GM21381 (cell line): Measurements from ENCODE around the gene PSMG1.

Experiments
- ATAC-seq: cut with Tn5 transposase; IDR thresholded peaks from one replicate; pipeline ENCODE4 v1.9.1; 2021; ENCODE audit warnings: mild to moderate bottlenecking, moderate library complexity; ENCODE audit not compliant: unreplicated experiment

PSMG1 gene

DNA sequence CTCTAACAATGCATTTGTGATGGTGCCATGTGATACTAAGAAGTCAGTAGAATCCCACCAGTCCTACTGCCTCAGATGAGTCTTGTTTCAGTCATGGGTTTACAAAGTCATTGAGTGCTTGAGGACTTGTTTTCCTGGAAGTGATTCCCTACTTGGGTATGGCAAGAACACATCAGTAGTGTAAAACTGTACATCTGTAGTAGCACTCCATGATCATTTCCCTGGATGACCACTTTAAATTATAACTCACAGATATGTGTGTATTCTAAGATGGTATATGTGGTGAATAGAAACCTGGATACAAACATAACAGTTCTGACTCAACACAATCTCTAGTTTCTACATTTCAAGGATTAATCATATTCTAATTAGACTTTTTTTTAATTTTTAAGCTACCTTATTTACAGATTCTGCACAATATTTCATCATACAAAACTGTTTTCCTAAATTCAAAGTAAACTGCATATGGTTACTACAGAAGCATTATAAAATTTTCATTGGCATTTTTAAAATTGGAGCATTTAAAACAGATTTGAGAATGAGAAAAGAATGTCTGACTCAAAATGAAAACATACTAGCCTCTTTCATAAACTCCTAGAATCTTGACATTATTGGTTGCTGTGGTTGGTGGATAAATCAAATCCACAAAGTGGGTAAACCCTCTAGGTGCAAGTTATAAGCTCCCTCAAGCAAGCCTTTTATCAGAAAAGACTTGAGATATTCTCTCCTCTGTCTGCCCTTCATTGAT, 6.8 kb upstream of the PSMG1 start:
- no peak for ATAC-seq

DNA sequence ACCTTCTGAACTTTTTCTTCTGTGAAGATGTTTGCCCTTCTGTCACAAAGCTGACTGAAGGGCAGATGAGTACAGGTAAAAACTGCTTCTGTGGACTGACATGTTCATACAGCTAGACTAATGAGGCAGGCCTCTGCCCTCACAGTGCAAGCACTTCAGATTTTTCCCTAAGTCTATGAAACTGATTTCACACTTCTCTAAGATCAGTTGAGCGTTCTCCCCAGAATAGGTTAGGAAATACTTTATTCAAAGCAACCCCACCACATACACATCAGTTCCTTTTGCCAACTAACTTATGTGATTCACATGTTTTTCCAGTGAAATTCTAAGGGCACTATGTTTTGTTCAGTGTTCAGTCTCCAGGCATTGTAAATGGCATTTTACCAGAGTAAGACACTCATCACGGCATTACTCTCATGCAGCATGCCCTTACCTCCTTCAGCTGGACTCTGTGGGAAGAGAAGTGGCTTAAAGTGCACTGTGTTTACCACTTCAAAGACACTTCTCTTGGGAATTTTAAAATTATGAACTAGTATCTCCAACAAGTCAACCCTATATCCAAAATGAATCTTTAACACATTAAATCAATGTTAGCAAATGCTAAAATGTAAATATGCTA, 5.4 kb upstream of the PSMG1 start:
- ATAC-seq, result no peak

DNA sequence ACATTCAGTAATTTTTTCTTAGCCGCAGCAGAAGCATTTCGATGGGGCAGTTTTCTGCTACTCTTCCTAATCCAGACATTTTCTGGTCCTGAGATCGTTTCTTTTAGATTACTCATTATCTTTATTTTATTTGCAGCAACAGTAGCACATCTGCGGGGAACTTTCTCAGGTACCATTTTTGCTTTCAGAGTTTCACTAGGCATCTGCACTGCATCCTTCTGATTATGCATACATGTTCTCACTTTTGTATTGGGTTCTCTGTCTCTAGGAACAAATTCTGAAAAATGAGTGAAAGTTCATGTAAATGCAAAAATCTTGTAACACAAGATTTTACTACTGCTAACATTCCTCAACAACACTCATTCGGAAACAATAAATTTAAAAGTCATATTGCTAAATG, 3.9 kb upstream of the PSMG1 start:
- no peak for ATAC-seq

DNA sequence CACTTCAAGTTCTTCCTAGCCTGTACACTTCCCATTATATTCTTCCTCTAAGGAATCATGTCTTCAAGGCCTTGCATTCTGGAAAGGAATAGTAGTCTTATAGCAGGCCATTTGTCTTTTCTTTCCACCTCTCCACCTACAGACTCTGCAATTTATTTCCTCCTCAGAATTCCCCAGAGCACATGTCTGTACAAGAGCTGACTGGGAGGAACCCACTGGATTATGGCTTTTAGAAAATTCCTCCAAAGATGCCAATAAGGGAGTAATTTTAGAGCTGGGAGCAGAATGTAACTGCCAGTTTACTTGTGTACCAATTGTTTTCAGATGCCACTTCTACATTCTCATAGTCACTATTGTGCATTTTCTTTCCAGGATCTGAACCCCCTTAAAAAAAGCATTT, 3.4 kb upstream of the PSMG1 start:
- ATAC-seq, result no peak

DNA sequence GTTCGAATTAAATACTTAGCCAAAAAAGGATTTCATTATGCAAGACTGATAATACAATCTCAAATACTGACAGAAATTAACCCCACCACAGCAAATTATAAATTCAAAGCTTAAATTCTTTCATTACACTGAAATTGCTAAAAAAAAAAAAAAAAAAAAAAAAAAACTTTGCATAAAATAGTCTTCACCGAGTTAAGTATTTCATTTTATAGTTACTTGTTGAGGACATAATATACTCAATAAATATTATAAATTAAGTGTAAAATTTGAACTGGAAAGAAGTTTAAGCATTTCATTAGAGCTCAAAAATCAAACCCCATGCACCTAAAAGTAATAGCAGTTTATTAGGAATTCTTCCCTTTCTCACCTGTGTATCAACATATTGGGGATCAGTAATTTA, 1.9 kb upstream of the PSMG1 start:
- no peak for ATAC-seq

DNA sequence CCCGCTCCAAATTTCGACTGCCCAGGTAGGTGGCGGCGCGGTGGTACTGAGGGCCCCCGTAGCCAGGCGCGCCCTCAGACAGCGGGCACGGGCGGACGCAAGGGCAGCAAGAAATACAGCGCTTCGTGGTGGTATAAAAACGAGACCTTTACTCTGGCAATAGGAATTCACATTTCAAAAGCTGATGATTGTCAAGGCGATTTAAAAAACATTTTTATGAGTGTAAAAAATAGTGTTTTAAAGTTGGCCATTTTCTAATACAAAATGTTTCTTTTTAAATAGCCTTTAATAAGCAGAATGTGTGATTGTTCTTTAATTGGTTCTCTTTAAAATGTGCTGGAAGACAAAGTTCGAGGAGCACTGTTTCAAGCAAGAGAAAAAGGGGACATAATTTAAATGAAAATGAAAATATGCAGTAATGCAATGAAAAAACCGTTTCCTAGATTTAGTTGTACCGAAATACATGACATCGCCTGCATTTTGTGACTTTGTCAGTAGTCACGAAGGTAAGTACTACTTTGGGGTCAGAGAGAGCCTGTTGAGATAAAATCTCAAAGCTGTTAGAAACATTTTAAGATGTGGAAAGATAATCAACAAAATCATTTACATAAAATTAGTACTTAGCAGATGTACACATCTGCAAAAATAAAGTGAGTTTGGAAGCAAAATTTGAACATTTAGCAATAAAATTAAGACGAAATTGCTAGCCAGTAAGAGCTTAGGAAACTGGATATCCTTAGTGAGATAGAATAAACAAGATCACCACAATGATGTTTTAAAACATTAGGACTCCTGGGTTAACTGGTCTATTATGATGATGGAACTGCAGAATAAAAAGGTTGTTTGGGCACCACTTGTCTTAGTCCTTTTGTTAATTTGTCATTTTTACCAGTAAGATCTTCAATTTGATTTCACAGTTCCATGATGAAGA, 1.1 kb upstream of the PSMG1 start:
- ATAC-seq, result no peak

DNA sequence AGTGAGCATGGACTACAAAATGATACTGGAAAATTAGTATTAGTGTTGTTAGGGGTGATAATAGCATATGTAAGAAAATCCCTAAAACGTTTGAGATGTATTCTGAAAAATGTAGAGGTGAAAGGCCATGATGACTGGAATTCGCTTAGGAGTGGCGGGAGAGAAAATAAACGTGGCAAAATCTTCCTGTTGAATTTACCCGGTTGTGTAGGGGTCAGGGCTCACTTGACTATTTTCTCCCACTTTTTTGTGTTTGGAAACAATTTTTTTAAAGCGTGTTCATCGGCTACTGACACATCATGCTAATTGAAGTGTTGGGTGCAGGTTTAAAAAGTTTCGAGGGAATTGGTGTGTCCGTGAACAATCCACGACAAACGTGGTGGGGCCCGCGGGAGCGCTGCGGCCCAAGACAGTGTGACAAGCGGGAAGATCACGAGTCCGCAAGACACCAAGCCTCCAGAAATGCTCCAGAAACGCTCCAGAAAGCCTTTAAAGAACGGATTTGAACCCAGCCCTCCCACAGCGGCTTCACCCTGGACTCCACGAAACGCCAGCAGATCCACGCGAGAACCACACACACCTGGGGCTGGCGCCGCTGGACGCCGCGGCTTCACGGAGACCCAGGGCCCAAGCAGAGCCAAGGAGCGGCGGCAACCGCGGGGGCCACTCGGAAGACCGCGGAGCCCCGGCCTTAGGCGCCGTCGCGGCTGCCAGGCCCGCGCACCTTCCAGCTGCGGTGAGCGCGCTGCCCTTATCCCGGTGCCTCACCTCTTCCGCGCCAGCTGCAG, 573 bp downstream of the PSMG1 start:
- peak; percentile 2 for ATAC-seq

DNA sequence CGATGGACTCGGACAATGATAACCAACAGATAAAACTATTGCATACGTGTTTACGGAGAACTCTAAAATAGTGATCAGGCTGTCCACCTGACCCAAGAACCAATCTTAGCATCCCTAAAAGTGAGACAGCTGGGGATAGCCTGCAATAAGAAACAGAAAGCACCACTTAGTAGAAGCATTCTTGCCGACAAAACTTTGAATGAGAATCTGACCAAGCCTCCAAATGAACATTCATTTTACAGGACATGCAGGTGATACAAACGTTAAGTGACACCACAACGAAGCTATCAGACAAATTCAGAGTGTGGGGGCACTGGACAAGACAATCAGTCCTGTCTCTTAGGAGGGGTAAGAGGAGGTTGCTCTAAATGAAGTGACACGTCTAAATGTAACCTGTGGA, 1.2 kb downstream of the PSMG1 start:
- no peak for ATAC-seq

DNA sequence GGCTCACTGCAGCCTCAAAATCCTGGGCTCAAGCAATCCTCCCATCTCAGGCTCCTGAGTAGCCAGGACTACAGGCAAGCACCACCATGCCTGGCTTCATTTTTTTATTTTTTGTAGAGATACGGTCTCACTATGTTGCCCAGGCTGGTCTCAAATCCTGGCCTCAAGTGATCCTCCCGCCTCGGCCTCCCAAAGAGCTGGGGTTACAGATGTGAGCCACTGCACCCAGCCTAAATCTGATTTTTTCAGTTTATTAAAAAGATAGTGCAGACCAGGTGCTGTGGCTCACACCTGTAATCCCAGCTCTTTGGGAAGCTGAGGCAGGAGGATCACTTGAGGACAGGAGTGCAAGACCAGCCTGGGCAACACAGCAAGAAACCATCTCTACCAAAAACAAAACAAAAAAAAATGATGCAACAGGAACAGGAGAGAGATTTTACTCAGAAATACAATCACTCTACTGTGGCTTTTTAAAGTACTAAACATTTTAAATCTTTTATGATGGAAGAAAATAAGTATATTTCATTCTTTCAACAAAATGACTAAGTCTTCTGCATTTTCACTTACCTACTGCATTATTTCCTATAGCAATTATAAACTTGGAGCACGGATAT, 1.9 kb downstream of the PSMG1 start:
- ATAC-seq, result no peak

DNA sequence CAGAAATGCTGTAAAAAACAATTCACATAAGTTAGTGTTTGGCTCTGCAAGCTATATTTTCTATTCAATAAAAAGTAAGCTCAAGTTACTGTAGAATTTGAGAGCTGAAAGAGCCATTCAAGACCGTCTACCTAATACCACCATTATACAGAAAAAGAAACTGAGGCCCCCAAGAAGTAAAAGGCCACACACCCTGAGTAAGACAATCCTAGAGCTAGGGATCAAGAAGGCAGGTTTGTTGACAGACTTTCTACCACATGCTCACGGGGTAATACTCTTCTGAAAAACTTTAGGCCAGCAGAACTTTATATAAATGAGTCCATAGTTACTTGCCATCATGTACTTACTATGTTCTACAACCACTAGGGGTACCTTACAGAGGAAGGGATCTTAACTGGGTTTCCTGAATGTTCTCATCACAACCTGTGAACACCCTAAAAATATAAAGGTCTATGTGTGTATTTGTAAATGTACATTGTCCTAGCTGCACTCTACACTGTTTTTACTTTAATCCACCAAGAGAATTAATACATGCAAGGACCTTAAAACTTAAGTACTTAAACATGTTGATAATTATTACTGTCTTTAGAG, 2.7 kb downstream of the PSMG1 start:
- ATAC-seq, result no peak

DNA sequence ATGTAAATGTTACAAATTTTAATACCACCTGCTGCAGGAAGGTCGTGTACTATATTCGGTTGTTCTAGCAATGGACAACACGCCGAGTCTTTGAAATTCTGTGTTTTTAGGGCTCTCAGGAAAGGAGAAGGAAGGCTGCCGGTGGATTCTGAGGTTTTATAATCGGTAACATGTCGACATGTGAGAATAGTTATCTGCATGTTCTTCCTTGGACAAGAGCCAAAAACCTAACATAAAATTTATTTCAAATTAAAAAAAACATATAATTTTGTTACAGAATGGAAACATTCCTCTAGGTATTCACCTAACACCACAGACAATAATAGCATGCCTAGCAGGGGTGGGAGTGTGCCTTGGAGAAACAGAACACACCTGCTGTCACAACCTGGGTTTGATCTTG, 4.8 kb downstream of the PSMG1 start:
- ATAC-seq, result no peak

DNA sequence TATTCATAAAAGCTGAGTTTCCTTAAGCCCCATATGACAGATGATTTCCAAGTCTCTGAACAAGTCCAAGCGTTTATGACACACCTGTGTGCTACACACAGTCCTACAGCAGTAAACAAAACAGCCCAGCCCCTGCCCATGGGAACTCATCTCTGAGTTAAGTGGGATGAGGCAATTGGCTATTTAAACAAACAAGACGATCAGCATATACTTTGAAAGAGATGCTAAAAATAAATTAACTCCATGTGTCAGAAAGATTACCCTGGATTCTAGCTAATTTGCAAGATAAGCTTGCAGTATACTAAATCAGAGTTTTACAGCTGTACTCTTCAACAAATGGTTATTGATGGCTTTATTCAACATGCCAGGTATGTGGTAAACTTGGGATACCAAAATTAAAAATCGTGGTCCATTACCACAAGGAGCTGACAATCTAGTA, 7.0 kb downstream of the PSMG1 start:
- ATAC-seq, result no peak

DNA sequence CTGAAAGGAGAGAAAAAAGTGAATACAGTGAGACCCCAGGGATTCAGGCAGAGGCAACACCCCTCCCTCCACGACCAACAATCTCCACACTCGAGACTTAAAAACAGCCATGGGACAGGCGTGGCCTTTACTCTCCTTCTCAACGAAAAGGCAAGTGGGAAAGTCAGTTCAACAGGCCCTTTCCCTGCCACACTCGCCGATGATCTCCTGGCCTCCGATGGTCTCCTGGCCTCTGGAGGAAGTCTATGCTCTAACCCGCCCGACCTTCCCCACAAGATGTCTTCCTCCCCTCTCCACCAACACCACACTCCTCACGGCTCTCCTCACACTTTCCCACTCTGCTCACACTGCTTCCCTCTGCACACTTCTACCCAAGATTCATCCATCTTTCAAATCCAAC, 7.6 kb downstream of the PSMG1 start:
- no peak for ATAC-seq

DNA sequence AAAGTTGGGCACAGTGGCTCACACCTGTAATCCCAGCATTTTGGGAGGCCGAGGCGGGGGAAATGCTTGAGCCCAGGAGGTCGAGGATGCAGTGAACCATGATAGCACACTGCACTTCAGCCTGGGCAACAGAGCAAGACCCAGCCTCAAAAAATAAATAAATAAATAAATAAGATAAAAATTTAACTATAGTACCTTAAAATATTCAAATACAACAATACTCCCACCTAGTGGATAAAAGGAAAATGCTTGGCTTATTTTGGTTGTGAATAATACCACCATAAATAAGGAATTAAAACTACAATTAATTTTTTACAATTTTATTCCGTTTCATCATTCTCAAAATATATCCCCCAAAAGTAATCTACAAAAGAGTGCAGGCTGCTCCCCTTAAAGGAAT, 8.1 kb downstream of the PSMG1 start:
- ATAC-seq, result no peak

DNA sequence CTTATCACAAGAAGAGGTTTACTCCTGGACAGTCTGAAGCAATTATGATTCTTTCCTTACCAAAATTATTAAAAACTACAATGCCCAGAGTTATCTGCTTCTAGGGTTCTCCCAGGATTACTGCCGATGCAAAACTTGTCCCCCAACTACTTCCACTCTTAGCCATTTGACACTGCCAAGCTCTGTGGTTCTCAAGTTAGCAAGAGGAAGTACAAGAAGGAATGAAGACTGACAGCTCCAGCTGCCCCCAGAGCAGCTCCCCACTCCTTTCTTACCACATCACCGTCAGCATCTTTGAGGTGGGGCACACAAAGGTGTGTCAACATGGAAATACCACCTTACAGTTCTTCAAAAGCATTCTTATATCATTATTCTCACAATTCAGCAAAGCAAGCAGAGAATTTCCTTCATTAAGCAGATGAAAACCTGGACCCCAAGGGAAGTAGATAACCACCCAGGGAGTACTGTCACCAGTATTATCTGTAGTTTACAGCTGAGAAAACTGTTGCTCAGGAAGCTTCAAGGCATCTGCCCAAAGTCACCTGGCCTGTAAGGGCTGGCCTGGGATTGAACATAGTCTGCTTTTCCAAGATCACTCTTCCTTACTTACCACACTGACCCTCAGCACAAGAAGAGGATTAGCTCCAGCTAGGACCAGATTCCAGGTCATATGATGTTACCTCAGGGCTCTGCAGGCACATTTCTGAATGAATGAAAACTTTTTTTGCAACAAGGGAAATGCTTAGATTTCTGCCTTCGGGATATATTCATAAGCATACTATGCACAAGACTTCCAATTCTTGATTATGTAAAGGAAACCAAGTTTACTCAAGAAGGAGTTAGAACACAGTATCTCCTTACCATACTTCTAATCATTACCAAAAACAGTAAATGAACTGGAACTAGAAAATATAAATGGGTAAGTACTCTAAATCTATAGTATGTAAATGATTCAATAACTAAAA, 9.3 kb downstream of the PSMG1 start:
- no peak for ATAC-seq

DNA sequence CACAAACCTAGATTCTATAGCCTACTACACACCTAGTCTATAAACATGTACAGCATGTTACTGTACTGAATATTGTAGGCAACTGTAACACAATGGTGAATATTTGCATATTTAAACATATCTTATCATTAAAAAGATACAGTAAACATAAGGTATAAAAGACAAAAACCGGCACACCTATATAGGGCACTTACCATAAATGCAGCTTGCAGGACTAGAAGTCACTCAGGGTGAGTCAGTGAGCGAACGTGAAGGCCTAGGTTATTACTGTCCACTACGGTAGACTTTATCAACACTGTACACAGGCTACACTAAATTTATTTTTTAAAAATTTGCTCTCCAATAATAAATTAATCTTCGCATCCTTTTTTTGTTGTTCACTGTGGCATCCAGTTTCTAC, 13.3 kb downstream of the PSMG1 start:
- no peak for ATAC-seq

DNA sequence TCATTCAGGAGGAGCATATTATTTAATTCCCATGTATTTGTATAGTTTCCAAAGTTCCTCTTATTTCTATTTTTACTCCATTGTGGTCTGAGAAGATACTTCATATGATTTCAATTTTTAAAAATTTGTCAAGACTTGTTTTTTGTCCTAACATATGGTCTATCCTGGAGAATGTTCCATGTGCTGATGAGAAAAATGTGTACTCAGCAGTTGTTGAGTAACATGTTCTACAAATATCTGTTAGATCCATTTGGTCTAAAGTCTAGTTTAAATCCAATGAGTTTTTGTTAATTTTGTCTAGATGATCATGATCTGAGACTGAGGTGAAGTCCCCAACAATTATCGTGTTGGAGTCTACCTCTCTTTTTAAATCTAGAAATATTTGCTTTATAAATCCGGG, 14.5 kb downstream of the PSMG1 start:
- no peak for ATAC-seq

DNA sequence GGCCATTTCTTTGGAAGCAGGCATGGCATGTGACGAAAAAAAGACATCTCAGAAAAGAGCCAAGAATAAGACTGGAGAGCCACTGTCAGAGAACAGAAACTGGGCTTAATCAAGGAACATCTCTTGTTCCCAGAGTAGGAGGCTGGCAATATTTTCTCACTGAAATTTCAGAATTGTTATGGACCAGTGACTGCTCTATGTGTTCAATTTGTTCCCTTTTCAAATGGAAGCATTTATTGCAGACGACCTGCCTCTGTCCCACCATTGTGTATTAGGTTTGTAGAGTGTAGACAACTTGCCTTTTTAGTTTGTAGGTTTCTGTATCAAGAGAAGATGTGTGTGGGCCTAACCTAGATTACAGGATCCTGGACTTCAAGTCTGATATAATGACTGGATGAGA, 18.7 kb downstream of the PSMG1 start:
- no peak for ATAC-seq

DNA sequence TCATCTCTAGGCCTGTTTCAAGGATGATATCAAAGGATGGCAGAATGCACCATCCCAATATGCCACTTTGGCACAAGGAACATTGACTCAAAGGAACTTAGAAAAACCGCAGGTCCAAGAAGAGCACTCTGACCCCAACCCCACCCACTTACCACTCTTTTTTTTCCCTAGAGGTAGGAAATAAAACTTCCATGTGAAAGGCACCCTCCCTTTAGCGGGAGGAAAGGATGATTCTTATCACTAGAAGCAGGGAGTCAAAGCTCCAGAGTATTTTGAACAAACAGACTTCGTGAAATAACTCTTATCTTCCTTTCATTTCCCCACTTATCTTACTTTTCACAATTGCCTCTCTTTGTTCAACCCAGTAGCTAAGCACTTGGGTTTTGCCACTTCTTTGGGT, 22.2 kb downstream of the PSMG1 start:
- ATAC-seq, result no peak
